ENCODE data around the gene ADRA1B.

The ADRA1B gene

DNA sequence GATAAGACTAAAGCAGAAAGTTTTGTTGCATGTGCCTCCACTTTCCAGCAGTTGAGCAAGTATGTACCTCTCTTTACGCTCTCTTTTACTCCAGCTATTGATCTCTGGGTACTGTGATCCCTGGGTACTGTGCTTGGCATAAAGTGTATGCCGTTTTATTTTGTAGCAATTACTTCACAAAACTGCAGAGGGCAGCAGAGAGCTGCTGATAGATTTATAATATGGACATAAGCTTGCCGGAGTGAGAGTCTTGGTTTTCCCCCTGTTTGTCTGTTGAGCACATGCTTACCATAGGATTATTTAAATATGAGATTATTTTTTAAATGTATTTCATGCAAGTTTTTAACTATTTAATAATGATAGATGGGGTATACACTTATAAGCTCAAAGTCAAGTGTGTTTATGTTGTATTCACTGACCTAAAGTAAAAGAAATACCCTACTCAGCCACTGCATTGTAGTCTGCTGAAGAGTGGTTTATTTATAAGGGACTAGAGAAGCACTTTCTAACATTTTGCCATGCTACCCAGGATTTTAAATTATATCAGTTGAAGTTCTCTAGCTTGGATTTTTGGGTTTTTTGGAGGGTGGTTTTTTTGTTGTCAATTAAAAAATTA, 105.7 kb downstream of the ADRA1B start:
- DNase-seq = no peak
